GM12878 (cell line): Measurements from ENCODE around the gene ECI1. TPM values are rescaled to one million over a fixed set of nuclear protein-coding genes. Genes with fewer than 3 reads are reported as not detected.

Source experiments
- ATAC-seq: fragments of 200-7000 bp; cut with Tn5 transposase; 3 replicates; pipeline ENCODE4 v1.9.1; 2020; ENCODE audit warnings: mild to moderate bottlenecking, moderate library complexity
- BruUV-seq: library from RNA; stranded (reverse); fragments of 400-500 nt; replicated peaks from 2 replicates; lab custom pipeline; 2021; lab: Mats Ljungman, UMichigan
- CTCF ChIA-PET: fragments of 300-600 bp; sonication (Branson Sonifier 250); formaldehyde crosslinking; extraction: SDS; loops from one replicate; lab custom pipeline; 2021; ENCODE audit warnings: inconsistent platforms; lab: Yijun Ruan, JAX
- POLR2A ChIA-PET: fragments of 350-600 bp; formaldehyde crosslinking; extraction: SDS; loops from one replicate; lab custom pipeline; 2021; ENCODE audit warnings: inconsistent platforms; lab: Charles Lee
- RAD21 ChIA-PET: fragments of 300-600 bp; sonication (Branson Sonifier 250); formaldehyde crosslinking; loops from one replicate; lab custom pipeline; 2023; ENCODE audit warnings: antibody characterized with exemption; ENCODE audit not compliant: unreplicated experiment; lab: Charles Lee
- SMC1A ChIA-PET: fragments of 300-600 bp; sonication (Branson Sonifier 250); formaldehyde crosslinking; loops from one replicate; lab custom pipeline; 2023; ENCODE audit not compliant: unreplicated experiment, uncharacterized antibody; lab: Charles Lee
- DNase-seq: peaks from one replicate; pipeline ENCODE4 v3.0.0-alpha.2; 2011; ENCODE audit warnings: low read depth, low spot score
- FAIRE-seq: peaks from 3 replicates; lab custom pipeline; 2011; peaks lifted over from hg19 to GRCh38; lab: Jason Lieb, UNC
- H2AFZ ChIP-seq: 2 replicates; pipeline ENCODE4 v1.6.0; 2011; ENCODE audit warnings: low read depth, low read length, control low read depth; ENCODE audit not compliant: control insufficient read depth
- H3K27ac ChIP-seq: 2 replicates; pipeline ENCODE4 v1.5.1; 2011; ENCODE audit warnings: control low read depth; ENCODE audit not compliant: control insufficient read depth, insufficient read depth
- H3K27me3 ChIP-seq, 2 experiments: replicated peaks in 1 of 2; 2 replicates each; pipeline versions ENCODE4 v1.6.0 to v1.6.1; 2011; ENCODE audit warnings: low read length in 1 of 2; ENCODE audit not compliant: control insufficient read depth in 2 of 2, insufficient read depth in 2 of 2
- H3K36me3 ChIP-seq, 2 experiments: 2 replicates each; pipeline ENCODE4 v1.5.1; 2011; ENCODE audit warnings: low read length in 1 of 2; ENCODE audit not compliant: control insufficient read depth in 2 of 2, insufficient read depth in 2 of 2
- H3K4me1 ChIP-seq: 2 replicates; pipeline ENCODE4 v1.6.1; 2011; ENCODE audit warnings: mild to moderate bottlenecking, low read length, moderate library complexity, mixed read lengths; ENCODE audit not compliant: control insufficient read depth, insufficient read depth
- H3K4me2 ChIP-seq: 2 replicates; pipeline ENCODE4 v1.6.0; 2011; ENCODE audit warnings: control low read depth; ENCODE audit not compliant: control insufficient read depth, insufficient read depth
- H3K4me3 ChIP-seq: fragments of 200-600 bp; sonication (generic); 2 replicates; pipeline ENCODE4 v1.5.1; 2016
- H3K79me2 ChIP-seq: 2 replicates; pipeline ENCODE4 v1.6.0; 2011; ENCODE audit warnings: low read length; ENCODE audit not compliant: control insufficient read depth, insufficient read depth
- H3K9ac ChIP-seq: 2 replicates; pipeline ENCODE4 v1.8.0; 2011; ENCODE audit warnings: low read length, control low read depth, mixed read lengths; ENCODE audit not compliant: control insufficient read depth, insufficient read depth
- H3K9me3 ChIP-seq: replicated peaks from 3 replicates; pipeline ENCODE4 v1.5.1; 2011; ENCODE audit warnings: mild to moderate bottlenecking, low read length; ENCODE audit not compliant: control insufficient read depth, insufficient read depth
- H4K20me1 ChIP-seq: 2 replicates; pipeline ENCODE4 v1.6.0; 2011; ENCODE audit not compliant: control insufficient read depth, insufficient read depth
- BHLHE40 ChIP-seq, 2 experiments: fragments of 450-650 bp in 1 of 2; IDR thresholded peaks; 2 replicates each; pipeline ENCODE4 v1.6.1; 2011 to 2017; ENCODE audit warnings: low read depth in 2 of 2, borderline replicate concordance in 1 of 2, improper control_type of control experiment in 1 of 2, low read length in 1 of 2, mild to moderate bottlenecking in 1 of 2
- EGR1 ChIP-seq, 2 experiments: IDR thresholded peaks; 1 replicate in 1 of 2; 2 replicates in 1 of 2; pipeline ENCODE4 v1.6.1; 2011 to 2012; ENCODE audit warnings: low read depth in 2 of 2, low read length in 2 of 2, borderline replicate concordance in 1 of 2, mild to moderate bottlenecking in 1 of 2, moderate library complexity in 1 of 2
- HCFC1 ChIP-seq: fragments of 150-350 bp; IDR thresholded peaks from 2 replicates; pipeline ENCODE4 v1.6.1; 2014; ENCODE audit warnings: low read length
- WGBS: methylation state at CpG from one replicate; pipeline ENCODE4 v1.1.6; 2016; ENCODE audit warnings: low lambda C conversion rate; ENCODE audit not compliant: insufficient replicate concordance, insufficient coverage; ENCODE audit errors: missing lambda C conversion rate; 5-methylcytosine and 5-hydroxymethylcytosine counted together
- in situ Hi-C: fragments of 300-500 bp; cut with MboI; formaldehyde crosslinking; loops from 9 replicates; pipeline ENCODE4 v1.14.3; 2018; ENCODE audit warnings: mixed read lengths
- intact Hi-C: fragments of 100-400 bp; cut with micrococcal nuclease; formaldehyde crosslinking; loops from one replicate; pipeline ENCODE4 v1.14.2; 2022; ENCODE audit not compliant: unreplicated experiment
- microRNA counts: library from miRNA; unstranded; fragments of <30 nt; microRNA quantifications from one replicate; lab custom pipeline; 2016
- microRNA-seq: library from miRNA; unstranded; fragments of <30 nt; microRNA quantifications from one replicate; pipeline ENCODE4, GENCODE V29; 2018
- polyA plus RNA-seq, 11 experiments: library from polyadenylated mRNA; depleted of rRNA in 4 of 11; unstranded in 6 of 11; stranded (reverse) in 5 of 11; fragments of >200 nt; fragmentation: Nextera tagmentation in 4 of 11; fragmentation: Illumina TruSeq in 1 of 11; extraction: Ambion mirVana in 4 of 11; extraction: Trizol in 1 of 11; gene quantifications; 1 replicate in 1 of 11; 2 replicates in 10 of 11; pipeline versions ENCODE4 v1.2.1 to v1.2.3, GENCODE V29; 2011 to 2016; ENCODE audit warnings: inconsistent platforms in 2 of 11, missing spikeins in 2 of 11, low read depth in 1 of 11
- small RNA-seq: library from RNA; depleted of rRNA; stranded (forward); fragments of <200 nt; gene quantifications from one replicate; pipeline ENCODE3, GENCODE V24; 2014
- total RNA-seq, 4 experiments: library from RNA; depleted of rRNA in 3 of 4; stranded (reverse); fragments of >200 nt in 3 of 4; fragmentation: Illumina TruSeq in 1 of 4; extraction: Trizol in 1 of 4; gene quantifications; 2 replicates each; pipeline versions ENCODE4 v1.2.1 to v1.2.3, GENCODE V29; 2013 to 2021
- TF ChIP-seq, protein P1 (sequence below): IDR thresholded peaks from 2 replicates; pipeline ENCODE4 v1.6.1; 2011; ENCODE audit warnings: low read depth, low read length, improper control_type of control experiment, borderline replicate concordance

The ECI1 gene
- total and polyA plus RNA-seq, 10 of the 15 experiments (the other 5 are each of a cell fraction or from before 2014, with no cell fraction given) = 2.2 to 82.1 (median 24.8) TPM

DNA sequence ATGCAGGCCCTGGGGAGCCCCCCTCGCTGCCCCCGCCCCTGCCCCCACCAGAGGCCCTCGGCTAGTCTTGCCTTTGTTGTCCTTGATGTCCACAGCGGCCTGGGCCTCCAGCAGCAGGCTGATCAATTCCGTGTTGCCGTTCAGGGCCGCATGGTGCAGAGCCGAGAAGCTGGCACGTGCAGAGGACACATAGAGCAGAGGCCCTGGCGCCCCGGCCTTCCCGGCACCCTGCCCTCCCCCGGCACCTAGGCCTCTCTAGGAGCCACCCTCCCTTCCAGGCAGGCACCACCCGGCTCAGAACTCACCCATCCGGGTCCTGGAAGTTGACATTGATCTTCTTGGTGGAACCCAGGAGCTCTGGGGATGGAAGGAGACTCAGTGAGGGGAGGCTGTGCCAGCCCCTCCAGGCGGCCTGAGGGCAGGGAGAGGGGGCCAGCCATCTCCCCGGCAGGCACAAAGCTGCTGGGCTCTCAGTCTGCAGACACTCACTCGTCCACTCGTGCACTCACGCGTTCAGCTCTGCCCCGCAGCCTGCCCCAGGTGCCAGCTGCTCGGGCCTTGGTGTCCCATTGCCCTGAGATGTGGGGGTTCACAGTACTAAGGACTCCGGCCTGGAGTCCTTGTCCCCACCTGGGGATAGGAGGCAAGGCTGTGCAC, 61.3 kb downstream of the ECI1 start:
- ATAC-seq = no peak
- Histone ChIP-seq H2AFZ (no peak overlapping the region), H4K20me1 (no peaks in the 10 kb centered on the region), H3K4me1 (no peaks in the 10 kb centered on the region; the same call in 1 of the 2 replicates), H3K27ac (no peak overlapping the region), H3K27me3 (peaks cover 3 to 5% of the 10 kb centered on the region in 2 experiments; a peak in 3 of 4 replicates), H3K9me3 (no peaks in the 10 kb centered on the region), H3K4me2 (no peak overlapping the region), H3K79me2 (no peaks in the 10 kb centered on the region), H3K4me3 (no peak overlapping the region), H3K36me3 (no peaks in the 10 kb centered on the region), H3K9ac (no peak overlapping the region)
- in situ Hi-C loops (no loop called here), intact Hi-C loops (no loop called here)
- CTCF ChIA-PET = no interaction called here
- no peak for DNase-seq
- RAD21 ChIA-PET = no interaction called here
- no TSS peak for BruUV-seq
- 35% methylated on average over 20 of the region's 24 CpGs for WGBS
- TF ChIP-seq HCFC1 (no peak), EGR1 (IDR thresholded peaks at IDR 0.05; ENCODE audit: borderline replicate concordance in 1 of 2, low read depth in 2 of 2, low read length in 2 of 2) (no peak), BHLHE40 (IDR thresholded peaks at IDR 0.05; ENCODE audit: borderline replicate concordance in 1 of 2, low read depth in 2 of 2, low read length in 1 of 2) (0 out of 4 replicates have a peak, but pooled peaks of 1 of the 2 experiments have one; percentile 6)
- TF ChIP-seq, protein P1, sequence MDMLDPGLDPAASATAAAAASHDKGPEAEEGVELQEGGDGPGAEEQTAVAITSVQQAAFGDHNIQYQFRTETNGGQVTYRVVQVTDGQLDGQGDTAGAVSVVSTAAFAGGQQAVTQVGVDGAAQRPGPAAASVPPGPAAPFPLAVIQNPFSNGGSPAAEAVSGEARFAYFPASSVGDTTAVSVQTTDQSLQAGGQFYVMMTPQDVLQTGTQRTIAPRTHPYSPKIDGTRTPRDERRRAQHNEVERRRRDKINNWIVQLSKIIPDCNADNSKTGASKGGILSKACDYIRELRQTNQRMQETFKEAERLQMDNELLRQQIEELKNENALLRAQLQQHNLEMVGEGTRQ = no peak
- SMC1A ChIA-PET = no interaction called here
- FAIRE-seq = no peak
- POLR2A ChIA-PET = no interaction called here

MicroRNA genes within 50 kb of the gene (microRNA counts, 767-probe panel; counts per million panel counts)
- 55.3 counts per million for microRNA hsa-miR-940 (lab: Ali Mortazavi, UCI)

Small RNA genes lying within 50 kb of the gene (microRNA-seq; reads per million reads assigned to microRNA genes)
- gene MIR3677 (1.5 reads per million), gene MIR4717 (not detected)

Small RNA genes lying within 50 kb of the gene (small RNA-seq; reads per million reads assigned to genes)
- gene MIR3677 (0.23 reads per million), gene MIR4717 (not detected)

Other genes starting within 250 kb of the ECI1 start
Only the 7 nearest of the 20 such genes appear.
- gene CASKIN1, start 55.0 kb downstream of the ECI1 start, total RNA-seq (2014; rRNA removed) = 0.05 and 0.11 TPM in 2 replicates
- gene CASKIN1, start 55.0 kb downstream of the ECI1 start, total RNA-seq (2014; rRNA removed; fragmentation: Illumina TruSeq; extraction: Trizol) = not detected in 2 replicates
- gene CASKIN1, start 55.0 kb downstream of the ECI1 start, total RNA-seq (2021) = 0.33 and 0.53 TPM in 2 replicates
- 0.03 TPM in 2 replicates for gene CASKIN1, start 55.0 kb downstream of the ECI1 start, polyA plus RNA-seq (2011; rRNA removed)
- gene CASKIN1, start 55.0 kb downstream of the ECI1 start, polyA plus RNA-seq (2014; fragmentation: Illumina TruSeq; extraction: Trizol) = not detected in 2 replicates
- gene CASKIN1, start 55.0 kb downstream of the ECI1 start, polyA plus RNA-seq (2014; fragmentation: Nextera tagmentation; extraction: Ambion mirVana) = under 1 TPM in 1 of 2 experiments, not detected in 1; 0.08 TPM
- 0.15 and 0.32 TPM in 2 replicates for gene CASKIN1, start 55.0 kb downstream of the ECI1 start, polyA plus RNA-seq (2014; rRNA removed)
- gene CASKIN1, start 55.0 kb downstream of the ECI1 start, polyA plus RNA-seq (2016; fragmentation: Nextera tagmentation; extraction: Ambion mirVana) = not detected
- gene MLST8, start 46.1 kb downstream of the ECI1 start, total RNA-seq (2014; rRNA removed) = 72.0 and 80.9 TPM in 2 replicates
- gene MLST8, start 46.1 kb downstream of the ECI1 start, total RNA-seq (2014; rRNA removed; fragmentation: Illumina TruSeq; extraction: Trizol) = 9.8 and 11.0 TPM in 2 replicates
- gene MLST8, start 46.1 kb downstream of the ECI1 start, total RNA-seq (2021) = 73.7 and 75.4 TPM in 2 replicates
- 22.4 and 53.0 TPM in 2 replicates for gene MLST8, start 46.1 kb downstream of the ECI1 start, polyA plus RNA-seq (2011; rRNA removed)
- gene MLST8, start 46.1 kb downstream of the ECI1 start, polyA plus RNA-seq (2014; fragmentation: Illumina TruSeq; extraction: Trizol) = 5.7 and 29.1 TPM in 2 replicates
- gene MLST8, start 46.1 kb downstream of the ECI1 start, polyA plus RNA-seq (2014; fragmentation: Nextera tagmentation; extraction: Ambion mirVana) = 1 to 10 TPM; 1.0 to 6.3 TPM
- gene MLST8, start 46.1 kb downstream of the ECI1 start, polyA plus RNA-seq (2014; rRNA removed) = 114 and 124 TPM in 2 replicates
- 100 to 1,000 TPM; 111 to 114 TPM for gene MLST8, start 46.1 kb downstream of the ECI1 start, polyA plus RNA-seq (2016; fragmentation: Nextera tagmentation; extraction: Ambion mirVana)
- gene BRICD5, start 40.7 kb downstream of the ECI1 start, total RNA-seq (2014; rRNA removed) = 9.1 and 9.6 TPM in 2 replicates
- 1.5 and 2.7 TPM in 2 replicates for gene BRICD5, start 40.7 kb downstream of the ECI1 start, total RNA-seq (2014; rRNA removed; fragmentation: Illumina TruSeq; extraction: Trizol)
- gene BRICD5, start 40.7 kb downstream of the ECI1 start, total RNA-seq (2021) = 5.3 and 5.8 TPM in 2 replicates
- gene BRICD5, start 40.7 kb downstream of the ECI1 start, polyA plus RNA-seq (2011; rRNA removed) = 0.66 and 1.5 TPM in 2 replicates
- 1.5 TPM in 1 of 2 replicates, not detected in the other for gene BRICD5, start 40.7 kb downstream of the ECI1 start, polyA plus RNA-seq (2014; fragmentation: Illumina TruSeq; extraction: Trizol)
- gene BRICD5, start 40.7 kb downstream of the ECI1 start, polyA plus RNA-seq (2014; fragmentation: Nextera tagmentation; extraction: Ambion mirVana) = under 1 TPM in 1 of 2 experiments, not detected in 1; 0.58 TPM
- gene BRICD5, start 40.7 kb downstream of the ECI1 start, polyA plus RNA-seq (2014; rRNA removed) = 7.5 and 11.6 TPM in 2 replicates
- gene BRICD5, start 40.7 kb downstream of the ECI1 start, polyA plus RNA-seq (2016; fragmentation: Nextera tagmentation; extraction: Ambion mirVana) = 1 to 10 TPM in 1 of 2 experiments, under 1 TPM in 1; 0.84 to 1.1 TPM
- gene PGP, start 36.7 kb downstream of the ECI1 start, total RNA-seq (2014; rRNA removed) = 22.4 and 25.4 TPM in 2 replicates
- gene PGP, start 36.7 kb downstream of the ECI1 start, total RNA-seq (2014; rRNA removed; fragmentation: Illumina TruSeq; extraction: Trizol) = 9.4 and 10.8 TPM in 2 replicates
- 25.7 and 26.1 TPM in 2 replicates for gene PGP, start 36.7 kb downstream of the ECI1 start, total RNA-seq (2021)
- gene PGP, start 36.7 kb downstream of the ECI1 start, polyA plus RNA-seq (2011; rRNA removed) = 4.1 and 6.4 TPM in 2 replicates
- 2.2 and 5.6 TPM in 2 replicates for gene PGP, start 36.7 kb downstream of the ECI1 start, polyA plus RNA-seq (2014; fragmentation: Illumina TruSeq; extraction: Trizol)
- 1 to 10 TPM in 1 of 2 experiments, under 1 TPM in 1; 0.42 to 5.0 TPM for gene PGP, start 36.7 kb downstream of the ECI1 start, polyA plus RNA-seq (2014; fragmentation: Nextera tagmentation; extraction: Ambion mirVana)
- 28.0 and 34.9 TPM in 2 replicates for gene PGP, start 36.7 kb downstream of the ECI1 start, polyA plus RNA-seq (2014; rRNA removed)
- 10 to 100 TPM; 13.4 to 25.4 TPM for gene PGP, start 36.7 kb downstream of the ECI1 start, polyA plus RNA-seq (2016; fragmentation: Nextera tagmentation; extraction: Ambion mirVana)
- 26.0 and 36.5 TPM in 2 replicates for gene E4F1, start 28.0 kb downstream of the ECI1 start, total RNA-seq (2014; rRNA removed)
- gene E4F1, start 28.0 kb downstream of the ECI1 start, total RNA-seq (2014; rRNA removed; fragmentation: Illumina TruSeq; extraction: Trizol) = 6.0 and 6.9 TPM in 2 replicates
- 27.8 and 33.2 TPM in 2 replicates for gene E4F1, start 28.0 kb downstream of the ECI1 start, total RNA-seq (2021)
- 3.1 and 10.8 TPM in 2 replicates for gene E4F1, start 28.0 kb downstream of the ECI1 start, polyA plus RNA-seq (2011; rRNA removed)
- gene E4F1, start 28.0 kb downstream of the ECI1 start, polyA plus RNA-seq (2014; fragmentation: Illumina TruSeq; extraction: Trizol) = 0.32 and 2.3 TPM in 2 replicates
- 1 to 10 TPM in 1 of 2 experiments, under 1 TPM in 1; 0.23 to 2.1 TPM for gene E4F1, start 28.0 kb downstream of the ECI1 start, polyA plus RNA-seq (2014; fragmentation: Nextera tagmentation; extraction: Ambion mirVana)
- gene E4F1, start 28.0 kb downstream of the ECI1 start, polyA plus RNA-seq (2014; rRNA removed) = 26.7 and 34.0 TPM in 2 replicates
- 10 to 100 TPM; 18.2 to 25.6 TPM for gene E4F1, start 28.0 kb downstream of the ECI1 start, polyA plus RNA-seq (2016; fragmentation: Nextera tagmentation; extraction: Ambion mirVana)
- gene DNASE1L2, start 15.1 kb downstream of the ECI1 start, total RNA-seq (2014; rRNA removed) = 0.71 and 1.2 TPM in 2 replicates
- gene DNASE1L2, start 15.1 kb downstream of the ECI1 start, total RNA-seq (2014; rRNA removed; fragmentation: Illumina TruSeq; extraction: Trizol) = 0.22 and 0.23 TPM in 2 replicates
- gene DNASE1L2, start 15.1 kb downstream of the ECI1 start, total RNA-seq (2021) = 0.93 and 1.5 TPM in 2 replicates
- gene DNASE1L2, start 15.1 kb downstream of the ECI1 start, polyA plus RNA-seq (2011; rRNA removed) = 0.36 and 0.76 TPM in 2 replicates
- gene DNASE1L2, start 15.1 kb downstream of the ECI1 start, polyA plus RNA-seq (2014; fragmentation: Illumina TruSeq; extraction: Trizol) = 0.06 TPM in 1 of 2 replicates, not detected in the other
- under 1 TPM; 0.10 to 0.13 TPM for gene DNASE1L2, start 15.1 kb downstream of the ECI1 start, polyA plus RNA-seq (2014; fragmentation: Nextera tagmentation; extraction: Ambion mirVana)
- gene DNASE1L2, start 15.1 kb downstream of the ECI1 start, polyA plus RNA-seq (2014; rRNA removed) = 0.79 and 1.7 TPM in 2 replicates
- under 1 TPM; 0.20 to 0.36 TPM for gene DNASE1L2, start 15.1 kb downstream of the ECI1 start, polyA plus RNA-seq (2016; fragmentation: Nextera tagmentation; extraction: Ambion mirVana)
- 169 and 185 TPM in 2 replicates for gene RNPS1, start 16.5 kb upstream of the ECI1 start, total RNA-seq (2014; rRNA removed)
- gene RNPS1, start 16.5 kb upstream of the ECI1 start, total RNA-seq (2014; rRNA removed; fragmentation: Illumina TruSeq; extraction: Trizol) = 125 and 137 TPM in 2 replicates
- 246 and 258 TPM in 2 replicates for gene RNPS1, start 16.5 kb upstream of the ECI1 start, total RNA-seq (2021)
- 96.9 and 128 TPM in 2 replicates for gene RNPS1, start 16.5 kb upstream of the ECI1 start, polyA plus RNA-seq (2011; rRNA removed)
- 79.8 and 192 TPM in 2 replicates for gene RNPS1, start 16.5 kb upstream of the ECI1 start, polyA plus RNA-seq (2014; fragmentation: Illumina TruSeq; extraction: Trizol)
- gene RNPS1, start 16.5 kb upstream of the ECI1 start, polyA plus RNA-seq (2014; fragmentation: Nextera tagmentation; extraction: Ambion mirVana) = 10 to 100 TPM; 38.2 to 63.5 TPM
- 276 and 288 TPM in 2 replicates for gene RNPS1, start 16.5 kb upstream of the ECI1 start, polyA plus RNA-seq (2014; rRNA removed)
- gene RNPS1, start 16.5 kb upstream of the ECI1 start, polyA plus RNA-seq (2016; fragmentation: Nextera tagmentation; extraction: Ambion mirVana) = 100 to 1,000 TPM; 358 to 359 TPM